Measurements from ENCODE around the gene FBXW9. TPM values are rescaled to one million over a fixed set of nuclear protein-coding genes. Genes with fewer than 3 reads are reported as not detected.
A peak's percentile ranks its signal among the peaks of the same experiment; 100 is the strongest.
"Not testable (repeated sequence)": the region's sequence is repeated elsewhere in the genome, so short reads cannot be mapped to it uniquely, and the experiment has no call there.

Gene FBXW9
- total and polyA plus RNA-seq, 12 donors, result 1.2 to 4.6 (median 2.1) TPM

GRCh38 chr19:12698138-12698537, 1.7 kb upstream of the FBXW9 start:
- Histone ChIP-seq H3K36me3 (peaks cover 4 to 53% (median 26%) of the 10 kb centered on the region in 9 donors), H3K27ac (no peak overlapping the region), H3K4me3 (no peak overlapping the region), H3K9me3 (no peaks in the 10 kb centered on the region), H3K4me1 (peaks cover 5 to 23% (median 16%) of the 10 kb centered on the region in 9 donors), H3K27me3 (no peaks in the 10 kb centered on the region)
- no peak for TF ChIP-seq CTCF (IDR thresholded peaks at IDR 0.05)
- ATAC-seq, result no peak
- intact Hi-C loops (cut with DNase I), result no loop called here
- 78 to 82% methylated on average over 6 of the region's 6 CpGs for WGBS, 2 donors
- DNase-seq, result no peak

GRCh38 chr19:12697425-12697824, 994 bp upstream of the FBXW9 start:
- 96 to 97% methylated on average over 22 of the region's 22 CpGs for WGBS, 2 donors
- DNase-seq; ATAC-seq; H3K9me3 ChIP-seq; intact Hi-C loops (cut with DNase I); H3K27me3 ChIP-seq: not testable (repeated sequence)
- H3K36me3 ChIP-seq, result peaks cover 0 to 46% (median 20%) of the 10 kb centered on the region in 9 donors
- H3K4me1 ChIP-seq, result peaks cover 5 to 23% (median 16%) of the 10 kb centered on the region in 9 donors
- H3K4me3 ChIP-seq, result peak overlapping the region in 5 of 10 donors; percentile 81 to 92 (median 87)
- H3K27ac ChIP-seq, result peak overlapping the region in 2 of 10 donors; percentile 90

GRCh38 chr19:12695997-12696365, 450 bp downstream of the FBXW9 start:
- peak in 2 of 8 donors; percentile 14 to 53 for ATAC-seq
- H3K4me3 ChIP-seq, result peak overlapping the region; percentile 72 to 100 (median 88)
- intact Hi-C loops (cut with DNase I), result no loop called here
- H3K27me3 ChIP-seq, result no peaks in the 10 kb centered on the region
- peak overlapping the region in 8 of 10 donors; percentile 59 to 95 (median 88) for H3K27ac ChIP-seq
- H3K36me3 ChIP-seq, result peaks cover 0 to 32% (median 7%) of the 10 kb centered on the region in 9 donors
- no peaks in the 10 kb centered on the region for H3K9me3 ChIP-seq
- no peak for TF ChIP-seq CTCF (IDR thresholded peaks at IDR 0.05)
- WGBS, 2 donors, result 3% methylated on average over 32 to 36 of the region's 36 CpGs
- peaks cover 5 to 23% (median 16%) of the 10 kb centered on the region in 9 donors for H3K4me1 ChIP-seq
- no peak for DNase-seq

GRCh38 chr19:12695514-12695913, 917 bp downstream of the FBXW9 start:
- H3K27me3 ChIP-seq, result no peaks in the 10 kb centered on the region
- H3K27ac ChIP-seq, result peak overlapping the region in 1 of 10 donors; percentile 90
- intact Hi-C loops (cut with DNase I), result no loop called here
- H3K9me3 ChIP-seq, result no peaks in the 10 kb centered on the region
- ATAC-seq, result no peak
- H3K4me3 ChIP-seq, result peak overlapping the region in 9 of 10 donors; percentile 72 to 100 (median 87)
- H3K36me3 ChIP-seq, result peaks cover 0 to 27% (median 2%) of the 10 kb centered on the region in 9 donors
- WGBS, 2 donors, result 82 to 84% methylated on average over 1 of the region's 1 CpG
- DNase-seq, result no peak
- peaks cover 5 to 23% (median 16%) of the 10 kb centered on the region in 9 donors for H3K4me1 ChIP-seq
- no peak for TF ChIP-seq CTCF (IDR thresholded peaks at IDR 0.05)

GRCh38 chr19:12695096-12695495, 1.3 kb downstream of the FBXW9 start:
- no peaks in the 10 kb centered on the region for H3K27me3 ChIP-seq
- intact Hi-C loops (cut with DNase I), result no loop called here
- peaks cover 0 to 23% (median 0%) of the 10 kb centered on the region in 9 donors for H3K36me3 ChIP-seq
- WGBS, 2 donors, result 66 to 70% methylated on average over 2 of the region's 2 CpGs
- no peaks in the 10 kb centered on the region for H3K9me3 ChIP-seq
- ATAC-seq (no peak), DNase-seq (no peak)
- H3K4me1 ChIP-seq, result peaks cover 5 to 23% (median 16%) of the 10 kb centered on the region in 9 donors
- H3K27ac ChIP-seq, result no peak overlapping the region
- H3K4me3 ChIP-seq, result no peak overlapping the region
- TF ChIP-seq CTCF (IDR thresholded peaks at IDR 0.05), result no peak

Data from heart right ventricle (tissue), 16 donors.